CD14-positive monocyte (primary cell): Measurements from ENCODE around the gene FAM83B. TPM values are rescaled to one million over a fixed set of nuclear protein-coding genes. Genes with fewer than 3 reads are reported as not detected.

Experiments
- DNase-seq, 3 donors: peaks; one replicate each; pipeline ENCODE4 v3.0.0-alpha.2; 2011 to 2022
- H2AFZ ChIP-seq: 2 replicates; pipeline ENCODE4 v1.6.0; 2012; ENCODE audit warnings: mild to moderate bottlenecking, low read depth, low read length, inconsistent platforms; ENCODE audit not compliant: insufficient read depth, poor library complexity, severe bottlenecking
- H3K27ac ChIP-seq, 2 donors: 1 replicate in 1 of 2; 2 replicates in 1 of 2; pipeline ENCODE4 v1.5.1; 2012 to 2013; ENCODE audit warnings: low read length in 2 of 2, control low read depth in 1 of 2, inconsistent platforms in 1 of 2, low read depth in 1 of 2, mild to moderate bottlenecking in 1 of 2
- H3K27me3 ChIP-seq, 2 donors: one replicate each; pipeline versions ENCODE4 v1.6.0 to v1.6.1; 2011 to 2013; ENCODE audit warnings: low read length in 2 of 2; ENCODE audit not compliant: control insufficient read depth in 2 of 2, insufficient read depth in 2 of 2
- H3K36me3 ChIP-seq, 2 donors: replicated peaks in 1 of 2; 1 replicate in 1 of 2; 2 replicates in 1 of 2; pipeline versions ENCODE4 v1.5.1 to v1.6.1; 2012 to 2013; ENCODE audit warnings: low read length in 2 of 2, control low read depth in 1 of 2, inconsistent platforms in 1 of 2, mild to moderate bottlenecking in 1 of 2; ENCODE audit not compliant: insufficient read depth in 2 of 2, control insufficient read depth in 1 of 2
- H3K4me1 ChIP-seq, 2 donors: 1 replicate in 1 of 2; 2 replicates in 1 of 2; pipeline versions ENCODE4 v1.5.1 to v1.6.1; 2012 to 2013; ENCODE audit warnings: low read length in 2 of 2, control low read depth in 1 of 2, inconsistent platforms in 1 of 2, mild to moderate bottlenecking in 1 of 2, moderate library complexity in 1 of 2; ENCODE audit not compliant: insufficient read depth in 2 of 2, control insufficient read depth in 1 of 2
- H3K4me2 ChIP-seq: replicated peaks from 2 replicates; pipeline ENCODE3; 2012; ENCODE audit warnings: low read length, moderate library complexity, mild to moderate bottlenecking; ENCODE audit not compliant: poor library complexity, severe bottlenecking; ENCODE audit errors: extremely low read depth
- H3K4me3 ChIP-seq, 3 experiments: fragments of 200-600 bp in 1 of 3; sonication (generic) in 1 of 3; replicated peaks in 1 of 3; 1 replicate in 2 of 3; 2 replicates in 1 of 3; pipeline ENCODE4 v1.5.1; 2011 to 2013; ENCODE audit warnings: low read length in 3 of 3, mild to moderate bottlenecking in 3 of 3, control low read depth in 2 of 3, low read depth in 2 of 3, inconsistent platforms in 1 of 3, moderate library complexity in 1 of 3
- H3K79me2 ChIP-seq: 2 replicates; pipeline ENCODE4 v1.6.0; 2012; ENCODE audit warnings: mild to moderate bottlenecking, control low read depth, inconsistent platforms, low read length, moderate library complexity; ENCODE audit not compliant: insufficient read depth
- H3K9ac ChIP-seq: 2 replicates; pipeline ENCODE4 v1.6.0; 2017; ENCODE audit warnings: low read length, mild to moderate bottlenecking; ENCODE audit not compliant: insufficient read depth, poor library complexity, severe bottlenecking
- H3K9me3 ChIP-seq, 2 donors: replicated peaks in 1 of 2; 1 replicate in 1 of 2; 2 replicates in 1 of 2; pipeline versions ENCODE4 v1.5.1 to v1.6.1; 2012 to 2013; ENCODE audit warnings: low read length in 2 of 2, control low read depth in 1 of 2; ENCODE audit not compliant: control insufficient read depth in 1 of 2, insufficient read depth in 1 of 2
- H4K20me1 ChIP-seq: 2 replicates; pipeline ENCODE4 v1.6.0; 2012; ENCODE audit warnings: mild to moderate bottlenecking, low read length, control low read depth, moderate library complexity; ENCODE audit not compliant: insufficient read depth
- H3K27ac Mint-ChIP-seq, 7 donors: one replicate each; pipeline ENCODE4 v1.8.0; 2020; ENCODE audit warnings: mild to moderate bottlenecking in 7 of 7, mixed read lengths in 7 of 7, moderate library complexity in 6 of 7, inconsistent platforms in 2 of 7
- H3K27me3 Mint-ChIP-seq, 3 donors: one replicate each; pipeline ENCODE4 v1.8.0; 2021 to 2022; ENCODE audit warnings: low read depth in 3 of 3, mild to moderate bottlenecking in 3 of 3, mixed read lengths in 3 of 3, moderate library complexity in 3 of 3, inconsistent platforms in 1 of 3
- H3K36me3 Mint-ChIP-seq, 2 donors: one replicate each; pipeline ENCODE4 v1.8.0; 2020; ENCODE audit warnings: mixed read lengths in 2 of 2, inconsistent platforms in 1 of 2, mild to moderate bottlenecking in 1 of 2
- H3K4me1 Mint-ChIP-seq: one replicate; pipeline ENCODE4 v1.8.0; 2020; ENCODE audit warnings: mild to moderate bottlenecking, mixed read lengths
- H3K4me3 Mint-ChIP-seq, 2 donors: one replicate each; pipeline ENCODE4 v1.8.0; 2020; ENCODE audit warnings: mild to moderate bottlenecking in 2 of 2, mixed read lengths in 2 of 2, moderate library complexity in 1 of 2
- H3K9me3 Mint-ChIP-seq, 7 donors: one replicate each; pipeline ENCODE4 v1.8.0; 2020 to 2022; ENCODE audit warnings: mixed read lengths in 7 of 7, mild to moderate bottlenecking in 6 of 7, moderate library complexity in 6 of 7, inconsistent platforms in 2 of 7
- CTCF ChIP-seq: fragments of 200-600 bp; IDR thresholded peaks from one replicate; pipeline ENCODE4 v1.8.0; 2022; ENCODE audit warnings: antibody characterized with exemption, mild to moderate bottlenecking
- WGBS: methylation state at CpG from one replicate; pipeline ENCODE4 v1.1.5; 2013; ENCODE audit warnings: missing lambda C conversion rate; ENCODE audit not compliant: insufficient coverage; 5-methylcytosine and 5-hydroxymethylcytosine counted together
- intact Hi-C, 2 donors: fragments of 100-400 bp; cut with micrococcal nuclease; formaldehyde crosslinking; loops; one replicate each; pipeline versions ENCODE4 v1.15.0 to v1.15.1; 2023
- polyA plus RNA-seq, 3 donors: library from polyadenylated mRNA; depleted of rRNA in 1 of 3; unstranded in 2 of 3; stranded (reverse) in 1 of 3; fragments of 300-500 nt in 2 of 3; fragments of >200 nt in 1 of 3; fragmentation: Illumina TruSeq in 2 of 3; gene quantifications; 1 replicate in 2 of 3; 2 replicates in 1 of 3; pipeline ENCODE4 v1.2.3, GENCODE V29; 2012 to 2021

Gene FAM83B
- polyA plus RNA-seq, 3 donors: not detected

- Histone ChIP-seq H3K4me1 (no peaks in the 10 kb centered on the region), H2AFZ (no peak overlapping the region), H3K9ac (no peak overlapping the region), H3K27me3 (no peaks in the 10 kb centered on the region), H3K4me3 (no peak overlapping the region), H3K4me2 (no peak overlapping the region), H3K9me3 (peaks cover 5% of the 10 kb centered on the region in 2 donors), H3K27ac (no peak overlapping the region), H3K79me2 (no peaks in the 10 kb centered on the region), H4K20me1 (no peaks in the 10 kb centered on the region), H3K36me3 (no peaks in the 10 kb centered on the region)
- no peak for TF ChIP-seq CTCF
- no peaks in the 10 kb centered on the region for H3K36me3 Mint-ChIP-seq
- H3K9me3 Mint-ChIP-seq: peaks cover 0 to 16% (median 6%) of the 10 kb centered on the region in 7 donors
- H3K4me1 Mint-ChIP-seq: no peaks in the 10 kb centered on the region
- intact Hi-C loops: no loop called here
- no peak overlapping the region for H3K4me3 Mint-ChIP-seq
- WGBS: no CpG with 5 or more reads among the region's 2 CpGs
- H3K27me3 Mint-ChIP-seq: no peaks in the 10 kb centered on the region
- DNase-seq: no peak
- no peak overlapping the region for H3K27ac Mint-ChIP-seq
Measured at GRCh38 chr6:54827010-54827409, 19.6 kb upstream of the FAM83B start.

- H3K27me3 Mint-ChIP-seq: peaks cover 0 to 2% (median 0%) of the 10 kb centered on the region in 3 donors
- no peak overlapping the region for H3K4me2 ChIP-seq
- H3K9me3 Mint-ChIP-seq: peaks cover 0 to 7% (median 5%) of the 10 kb centered on the region in 7 donors
- H3K36me3 Mint-ChIP-seq: no peaks in the 10 kb centered on the region
- H3K4me1 ChIP-seq: no peaks in the 10 kb centered on the region
- no peaks in the 10 kb centered on the region for H3K27me3 ChIP-seq
- H4K20me1 ChIP-seq: no peaks in the 10 kb centered on the region
- H2AFZ ChIP-seq: no peak overlapping the region
- H3K9me3 ChIP-seq: no peaks in the 10 kb centered on the region
- no peak overlapping the region for H3K4me3 ChIP-seq
- no peak for TF ChIP-seq CTCF
- intact Hi-C loops: no loop called here
- no peak overlapping the region for H3K27ac Mint-ChIP-seq
- H3K27ac ChIP-seq: no peak overlapping the region
- no peak overlapping the region for H3K4me3 Mint-ChIP-seq
- WGBS: no CpG with 5 or more reads among the region's 1 CpG
- DNase-seq: no peak
- H3K36me3 ChIP-seq: no peaks in the 10 kb centered on the region
- H3K79me2 ChIP-seq: no peaks in the 10 kb centered on the region
- no peaks in the 10 kb centered on the region for H3K4me1 Mint-ChIP-seq
- no peak overlapping the region for H3K9ac ChIP-seq
Measured at GRCh38 chr6:54830216-54830615, 16.4 kb upstream of the FAM83B start.
